K562 (cell line): ENCODE results near the gene HNRNPA2B1. TPM values are rescaled to one million over a fixed set of nuclear protein-coding genes. Genes with fewer than 3 reads are reported as not detected.

Experiments
- CREB1 ChIP-seq, 2 experiments: sonication (generic) in 1 of 2; formaldehyde crosslinking in 1 of 2; IDR thresholded peaks; 2 replicates each; pipeline versions ENCODE4 v1.6.1 to v1.8.0; 2012 to 2022; ENCODE audit warnings: inconsistent platforms in 1 of 2, mild to moderate bottlenecking in 1 of 2, missing genetic modification reagents in 1 of 2, moderate library complexity in 1 of 2
- GATAD2B ChIP-seq: fragments of 450-650 bp; IDR thresholded peaks from 2 replicates; pipeline ENCODE4 v1.6.1; 2017; ENCODE audit warnings: mild to moderate bottlenecking, borderline replicate concordance
- HDAC6 ChIP-seq: IDR thresholded peaks from 2 replicates; pipeline ENCODE4 v1.6.1; 2012; ENCODE audit warnings: low read depth, mild to moderate bottlenecking, control low read depth, inconsistent platforms, low read length, moderate library complexity
- JUNB ChIP-seq: fragments of 450-650 bp; formaldehyde crosslinking; conservative IDR thresholded peaks from 2 replicates; pipeline ENCODE4 v1.4.0; 2020; ENCODE audit warnings: mild to moderate bottlenecking
- NFIC ChIP-seq: fragments of 450-650 bp; IDR thresholded peaks from 2 replicates; pipeline ENCODE4 v1.6.1; 2017; ENCODE audit warnings: mild to moderate bottlenecking, inconsistent platforms
- PCBP1 ChIP-seq: fragments of 200-400 bp; formaldehyde crosslinking; IDR thresholded peaks from 2 replicates; pipeline ENCODE4 v1.6.1; 2018; ENCODE audit warnings: mild to moderate bottlenecking, low read depth, low read length; ENCODE audit not compliant: poor library complexity, severe bottlenecking
- PHTF2 ChIP-seq: fragments of 250-450 bp; sonication (Bioruptor Pico); IDR thresholded peaks from 2 replicates; pipeline ENCODE4 v1.5.0; 2021; ENCODE audit warnings: mild to moderate bottlenecking
- PREB ChIP-seq: sonication (generic); formaldehyde crosslinking; IDR thresholded peaks from 2 replicates; pipeline ENCODE4 v1.8.1; 2023; ENCODE audit warnings: mild to moderate bottlenecking, missing genetic modification reagents
- RUNX1 ChIP-seq: sonication (generic); IDR thresholded peaks from 2 replicates; pipeline ENCODE4 v1.6.1; 2016; ENCODE audit warnings: antibody characterized with exemption, low read depth
- SIN3A ChIP-seq, 2 experiments: fragments of 150-350 bp in 1 of 2; IDR thresholded peaks; 2 replicates each; pipeline ENCODE4 v1.6.1; 2011 to 2016; ENCODE audit warnings: borderline replicate concordance in 2 of 2, low read depth in 2 of 2, low read length in 2 of 2, mild to moderate bottlenecking in 2 of 2, moderate library complexity in 2 of 2; ENCODE audit not compliant: control insufficient read depth in 1 of 2
- SMARCA4 ChIP-seq: fragments of 450-650 bp; IDR thresholded peaks from 2 replicates; pipeline ENCODE4 v1.6.1; 2016
- SMARCB1 ChIP-seq: IDR thresholded peaks from 2 replicates; pipeline ENCODE4 v1.6.1; 2011; ENCODE audit warnings: improper control_type of control experiment, low read depth; ENCODE audit not compliant: insufficient read length
- SREBF1 ChIP-seq: fragments of 150-350 bp; IDR thresholded peaks from 2 replicates; pipeline ENCODE4 v1.6.1; 2014; ENCODE audit warnings: antibody characterized with exemption, low read depth, low read length, borderline replicate concordance
- SRSF7 ChIP-seq: fragments of 200-400 bp; formaldehyde crosslinking; optimal IDR thresholded peaks from 2 replicates; pipeline ENCODE3; 2017; ENCODE audit warnings: mild to moderate bottlenecking, low read depth, low read length
- THRAP3 ChIP-seq: fragments of 450-650 bp; IDR thresholded peaks from 2 replicates; pipeline ENCODE4 v1.6.1; 2016; ENCODE audit warnings: mild to moderate bottlenecking, inconsistent platforms, borderline replicate concordance
- VEZF1 ChIP-seq: fragments of 200-800 bp; sonication (Bioruptor generic); IDR thresholded peaks from 2 replicates; pipeline ENCODE4 v1.6.1; 2017; ENCODE audit warnings: missing genetic modification characterization, missing compliant biosample characterization
- ZFP30 ChIP-seq: fragments of 250-450 bp; sonication (Bioruptor Pico); IDR thresholded peaks from 2 replicates; pipeline ENCODE4 v1.8.0; 2022; ENCODE audit warnings: moderate library complexity, mild to moderate bottlenecking, inconsistent platforms, borderline replicate concordance
- ZNF146 ChIP-seq: IDR thresholded peaks from one replicate; pipeline ENCODE4 v1.6.1; 2018; ENCODE audit warnings: missing compliant biosample characterization; ENCODE audit not compliant: unreplicated experiment
- polyA plus RNA-seq, 8 experiments: library from polyadenylated mRNA; depleted of rRNA in 4 of 8; stranded (reverse) in 5 of 8; unstranded in 3 of 8; fragments of >200 nt; fragmentation: Nextera tagmentation in 2 of 8; fragmentation: Illumina TruSeq in 1 of 8; extraction: Ambion mirVana in 2 of 8; extraction: Trizol in 1 of 8; gene quantifications; 2 replicates each; pipeline versions ENCODE4 v1.2.1 to v1.2.3, GENCODE V29; 2011 to 2014; ENCODE audit warnings: inconsistent platforms in 1 of 8, missing spikeins in 1 of 8
- total RNA-seq, 7 experiments: library from RNA; depleted of rRNA in 6 of 7; stranded (reverse); fragments of >200 nt in 6 of 7; fragmentation: Illumina TruSeq in 2 of 7; extraction: Trizol in 2 of 7; gene quantifications; 2 replicates each; pipeline versions ENCODE4 v1.2.1 to v1.2.3, GENCODE V29; 2011 to 2021; ENCODE audit warnings: low replicate concordance in 1 of 7
- TF ChIP-seq, protein P1 (sequence below): fragments of 450-650 bp; IDR thresholded peaks from 2 replicates; pipeline ENCODE4 v1.7.0; 2016; ENCODE audit warnings: borderline replicate concordance
- TF ChIP-seq, protein P2 (sequence below): fragments of 250-450 bp; sonication (Bioruptor Pico); IDR thresholded peaks from 2 replicates; pipeline ENCODE4 v1.6.1; 2021; ENCODE audit warnings: mild to moderate bottlenecking
- TF ChIP-seq, protein P3 (sequence below): sonication (generic); formaldehyde crosslinking; IDR thresholded peaks from 2 replicates; pipeline ENCODE4 v1.8.1; 2022; ENCODE audit warnings: missing genetic modification reagents

Gene HNRNPA2B1
- total and polyA plus RNA-seq, 9 of the 15 experiments (the other 6 are each of a cell fraction or from before 2014, with no cell fraction given): 630 to 1,989 (median 865) TPM

GRCh38 chr7:26180792-26181198 lies 19.8 kb downstream of the HNRNPA2B1 start (continued):
- no peak for TF ChIP-seq HDAC6
- TF ChIP-seq SREBF1: no peak
- no peak for TF ChIP-seq ZNF146
- TF ChIP-seq SMARCA4: peak; percentile 94
- peak; percentile 88 for TF ChIP-seq CREB1 (IDR thresholded peaks at IDR 0.05)
- peak; percentile 83 for TF ChIP-seq CREB1 (CRISPR knock-in tag; IDR thresholded peaks at IDR 0.05)
- TF ChIP-seq PCBP1: no peak
- TF ChIP-seq PREB (CRISPR knock-in tag): no peak
- TF ChIP-seq NFIC: peak; percentile 48
- no peak for TF ChIP-seq SRSF7
- TF ChIP-seq SIN3A (IDR thresholded peaks at IDR 0.05; ENCODE audit: borderline replicate concordance in 2 of 2, control insufficient read depth in 1 of 2, low read depth in 2 of 2, low read length in 2 of 2): no peak
- TF ChIP-seq, protein P1, sequence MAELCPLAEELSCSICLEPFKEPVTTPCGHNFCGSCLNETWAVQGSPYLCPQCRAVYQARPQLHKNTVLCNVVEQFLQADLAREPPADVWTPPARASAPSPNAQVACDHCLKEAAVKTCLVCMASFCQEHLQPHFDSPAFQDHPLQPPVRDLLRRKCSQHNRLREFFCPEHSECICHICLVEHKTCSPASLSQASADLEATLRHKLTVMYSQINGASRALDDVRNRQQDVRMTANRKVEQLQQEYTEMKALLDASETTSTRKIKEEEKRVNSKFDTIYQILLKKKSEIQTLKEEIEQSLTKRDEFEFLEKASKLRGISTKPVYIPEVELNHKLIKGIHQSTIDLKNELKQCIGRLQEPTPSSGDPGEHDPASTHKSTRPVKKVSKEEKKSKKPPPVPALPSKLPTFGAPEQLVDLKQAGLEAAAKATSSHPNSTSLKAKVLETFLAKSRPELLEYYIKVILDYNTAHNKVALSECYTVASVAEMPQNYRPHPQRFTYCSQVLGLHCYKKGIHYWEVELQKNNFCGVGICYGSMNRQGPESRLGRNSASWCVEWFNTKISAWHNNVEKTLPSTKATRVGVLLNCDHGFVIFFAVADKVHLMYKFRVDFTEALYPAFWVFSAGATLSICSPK: no peak
- no peak for TF ChIP-seq RUNX1
- no peak for TF ChIP-seq PHTF2 (CRISPR knock-in tag)
- TF ChIP-seq, protein P2, sequence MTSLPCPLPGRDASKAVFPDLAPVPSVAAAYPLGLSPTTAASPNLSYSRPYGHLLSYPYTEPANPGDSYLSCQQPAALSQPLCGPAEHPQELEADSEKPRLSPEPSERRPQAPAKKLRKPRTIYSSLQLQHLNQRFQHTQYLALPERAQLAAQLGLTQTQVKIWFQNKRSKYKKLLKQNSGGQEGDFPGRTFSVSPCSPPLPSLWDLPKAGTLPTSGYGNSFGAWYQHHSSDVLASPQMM (CRISPR knock-in tag): no peak
- TF ChIP-seq SMARCB1: no peak
- TF ChIP-seq VEZF1: peak; percentile 51; the same call in 1 of the 2 replicates
- no peak for TF ChIP-seq THRAP3
- TF ChIP-seq, protein P3, sequence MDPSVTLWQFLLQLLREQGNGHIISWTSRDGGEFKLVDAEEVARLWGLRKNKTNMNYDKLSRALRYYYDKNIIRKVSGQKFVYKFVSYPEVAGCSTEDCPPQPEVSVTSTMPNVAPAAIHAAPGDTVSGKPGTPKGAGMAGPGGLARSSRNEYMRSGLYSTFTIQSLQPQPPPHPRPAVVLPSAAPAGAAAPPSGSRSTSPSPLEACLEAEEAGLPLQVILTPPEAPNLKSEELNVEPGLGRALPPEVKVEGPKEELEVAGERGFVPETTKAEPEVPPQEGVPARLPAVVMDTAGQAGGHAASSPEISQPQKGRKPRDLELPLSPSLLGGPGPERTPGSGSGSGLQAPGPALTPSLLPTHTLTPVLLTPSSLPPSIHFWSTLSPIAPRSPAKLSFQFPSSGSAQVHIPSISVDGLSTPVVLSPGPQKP (CRISPR knock-in tag): no peak
- TF ChIP-seq ZFP30 (CRISPR knock-in tag): no peak
- no peak; the same call in 1 of the 2 replicates for TF ChIP-seq GATAD2B
- TF ChIP-seq JUNB: no peak
